Skeletal muscle satellite cell (primary cell): ENCODE results near the gene WDR43. TPM values are rescaled to one million over a fixed set of nuclear protein-coding genes. Genes with fewer than 3 reads are reported as not detected.

Experiments used
- small RNA-seq: library from RNA; depleted of rRNA; stranded (forward); fragments of <200 nt; gene quantifications from one replicate; pipeline ENCODE3, GENCODE V24; 2012

WDR43 gene

Small RNA genes within 50 kb of the gene (small RNA-seq; reads per million reads assigned to genes)
- gene RF00019 (not detected), gene SNORD53 (27.2 reads per million, percentile 94 among the genes with 10 or more reads in this experiment), gene SNORD53B (8.3 reads per million, percentile 89 among the genes with 10 or more reads in this experiment), gene SNORD92 (17.1 reads per million, percentile 93 among the genes with 10 or more reads in this experiment)
